Activated naive CD8-positive, alpha-beta T cell (primary cell): ENCODE results near the gene TAF1L.
"Not testable (repeated sequence)": the region's sequence is repeated elsewhere in the genome, so short reads cannot be mapped to it uniquely, and the experiment has no call there.

Experiments
- H3K27ac Mint-ChIP-seq: one replicate; pipeline ENCODE4 v1.8.0; 2021; ENCODE audit warnings: mixed read lengths
- H3K27me3 Mint-ChIP-seq: one replicate; pipeline ENCODE4 v1.8.0; 2021; ENCODE audit warnings: mixed read lengths
- H3K36me3 Mint-ChIP-seq: one replicate; pipeline ENCODE4 v1.8.0; 2021; ENCODE audit warnings: mixed read lengths
- H3K4me1 Mint-ChIP-seq: one replicate; pipeline ENCODE4 v1.8.0; 2021; ENCODE audit warnings: low read depth, mixed read lengths
- H3K4me3 Mint-ChIP-seq: one replicate; pipeline ENCODE4 v1.8.0; 2021; ENCODE audit warnings: mild to moderate bottlenecking, mixed read lengths
- H3K9me3 Mint-ChIP-seq: one replicate; pipeline ENCODE4 v1.8.0; 2021; ENCODE audit warnings: low read depth, mixed read lengths

TAF1L gene

DNA sequence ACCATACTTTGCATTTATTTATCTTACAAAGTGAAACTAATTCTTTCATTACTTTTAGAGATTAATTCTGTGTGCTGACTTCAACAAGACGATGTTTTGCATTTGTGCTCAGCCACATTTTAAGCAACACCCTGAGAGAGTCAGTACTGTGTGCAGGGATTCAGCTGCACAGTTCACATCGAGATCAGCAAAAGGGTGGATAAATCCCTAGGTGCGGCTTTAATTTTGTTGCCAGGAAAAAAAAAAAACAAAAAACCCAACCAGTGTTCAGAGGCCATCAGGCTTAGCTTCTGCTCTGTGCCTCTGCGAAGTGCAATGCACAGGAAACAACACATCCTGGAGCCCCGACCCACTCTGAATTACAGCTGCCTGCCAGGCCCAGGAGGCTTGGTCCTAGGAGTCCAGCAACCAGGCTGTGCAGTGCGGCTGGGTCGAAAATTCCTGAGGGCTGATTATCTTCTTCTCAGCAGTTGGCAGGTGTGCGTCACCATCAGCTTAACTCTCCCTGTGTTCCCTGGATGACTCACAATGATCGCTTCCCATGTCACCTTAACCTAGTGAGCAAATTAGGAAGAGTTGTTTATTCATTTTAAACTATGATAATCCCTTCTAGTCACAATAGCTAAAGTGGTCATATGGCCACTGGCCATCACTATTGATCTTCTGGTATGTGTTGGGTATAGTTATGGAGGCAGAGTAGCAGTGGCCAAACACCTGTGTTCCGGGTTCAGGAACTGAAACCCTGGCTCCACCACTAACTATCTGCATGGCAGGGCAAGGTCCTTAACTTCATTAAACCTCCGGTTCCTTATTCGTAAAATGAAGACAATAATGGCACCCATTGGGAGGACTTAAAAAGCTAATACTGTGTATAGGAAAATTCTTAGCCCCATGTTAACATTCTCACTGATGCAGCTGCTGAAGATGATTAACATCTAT is 31.3 kb downstream of the TAF1L start:
- Mint-ChIP-seq H3K9me3 (peaks cover 9% of the 10 kb centered on the region), H3K36me3 (no peaks in the 10 kb centered on the region), H3K27ac (no peak overlapping the region), H3K4me3 (no peak overlapping the region), H3K4me1 (no peaks in the 10 kb centered on the region), H3K27me3 (peaks cover 10% of the 10 kb centered on the region)

DNA sequence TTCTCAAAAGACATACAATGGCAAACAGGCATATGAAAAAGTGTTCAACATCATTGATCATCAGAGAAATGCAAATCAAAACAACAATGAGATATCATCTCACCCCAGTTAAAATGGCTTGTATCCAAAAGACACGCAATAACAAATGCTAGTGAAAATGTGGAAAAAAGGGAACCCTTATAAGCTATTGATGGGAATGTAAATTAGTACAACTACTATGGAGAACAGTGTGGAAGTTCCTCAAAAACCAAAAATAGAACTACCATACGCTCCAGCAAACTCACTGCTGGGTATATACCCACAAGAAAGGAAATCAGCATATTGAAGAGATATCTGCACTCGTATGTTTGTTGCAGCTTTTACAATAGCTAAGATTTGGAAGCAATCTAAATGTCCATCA is 36.4 kb downstream of the TAF1L start:
- H3K27ac Mint-ChIP-seq, H3K36me3 Mint-ChIP-seq, H3K9me3 Mint-ChIP-seq, H3K27me3 Mint-ChIP-seq, H3K4me3 Mint-ChIP-seq, H3K4me1 Mint-ChIP-seq: not testable (repeated sequence)

DNA sequence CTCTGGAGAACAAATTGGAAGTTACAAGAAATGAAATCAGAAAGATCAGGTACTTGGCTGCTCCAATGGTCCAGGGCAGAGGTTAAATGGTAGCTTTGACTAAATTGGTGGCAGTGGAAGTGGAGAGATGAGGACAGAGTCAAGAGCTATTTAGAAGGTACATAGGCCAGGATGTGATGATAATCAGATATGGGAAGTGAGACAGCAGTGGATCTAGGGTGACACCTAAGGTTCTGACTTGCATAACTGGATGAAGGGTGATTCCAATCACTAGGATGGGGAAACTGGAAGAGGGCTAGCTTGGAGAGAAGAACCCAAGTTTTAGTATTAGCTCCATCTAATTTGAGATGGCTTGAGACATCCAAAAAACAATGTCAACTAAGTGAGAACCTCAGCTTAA is 38.5 kb downstream of the TAF1L start:
- H3K36me3 Mint-ChIP-seq: no peaks in the 10 kb centered on the region
- no peaks in the 10 kb centered on the region for H3K9me3 Mint-ChIP-seq
- H3K4me3 Mint-ChIP-seq: no peak overlapping the region
- no peak overlapping the region for H3K27ac Mint-ChIP-seq
- H3K27me3 Mint-ChIP-seq: peaks cover 5% of the 10 kb centered on the region
- H3K4me1 Mint-ChIP-seq: no peaks in the 10 kb centered on the region

DNA sequence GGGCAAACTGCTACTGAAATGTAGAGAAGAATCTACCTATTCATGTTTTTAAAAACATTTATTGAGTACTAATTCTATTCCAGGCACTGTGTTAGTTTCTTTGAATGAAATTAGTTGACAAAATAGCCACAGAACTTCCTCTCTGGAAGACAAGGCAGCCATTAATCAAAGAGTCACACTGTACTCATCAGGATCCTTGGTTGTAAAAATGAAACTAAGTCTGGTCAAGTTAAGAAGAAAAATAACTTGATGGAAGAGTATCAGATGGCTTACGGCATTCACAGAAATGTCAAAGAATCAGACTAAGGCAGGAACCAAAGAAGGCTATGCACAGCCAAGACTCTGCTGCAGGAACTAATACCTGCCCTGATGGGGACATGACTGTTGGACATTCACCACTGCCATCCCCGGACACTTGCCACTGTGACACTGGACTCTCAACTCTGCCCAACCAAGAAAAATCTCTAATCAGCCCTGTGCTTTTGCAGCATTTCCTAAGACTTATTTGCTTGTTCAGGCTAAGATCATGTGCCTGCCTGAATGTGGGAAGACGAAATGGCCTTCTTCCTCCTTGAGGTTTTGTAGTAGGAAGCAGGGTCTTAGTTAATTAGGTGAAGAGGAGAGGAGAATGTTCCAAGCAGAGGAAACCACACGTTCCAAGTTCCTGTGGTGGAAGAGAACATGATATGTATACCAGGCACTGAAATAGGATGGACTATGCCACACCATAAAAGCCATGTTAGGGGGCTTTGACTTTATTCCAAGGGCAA is 39.2 kb downstream of the TAF1L start:
- peaks cover 3% of the 10 kb centered on the region for H3K27me3 Mint-ChIP-seq
- H3K4me3 Mint-ChIP-seq: no peak overlapping the region
- H3K27ac Mint-ChIP-seq: no peak overlapping the region
- no peaks in the 10 kb centered on the region for H3K4me1 Mint-ChIP-seq
- no peaks in the 10 kb centered on the region for H3K9me3 Mint-ChIP-seq
- H3K36me3 Mint-ChIP-seq: no peaks in the 10 kb centered on the region

DNA sequence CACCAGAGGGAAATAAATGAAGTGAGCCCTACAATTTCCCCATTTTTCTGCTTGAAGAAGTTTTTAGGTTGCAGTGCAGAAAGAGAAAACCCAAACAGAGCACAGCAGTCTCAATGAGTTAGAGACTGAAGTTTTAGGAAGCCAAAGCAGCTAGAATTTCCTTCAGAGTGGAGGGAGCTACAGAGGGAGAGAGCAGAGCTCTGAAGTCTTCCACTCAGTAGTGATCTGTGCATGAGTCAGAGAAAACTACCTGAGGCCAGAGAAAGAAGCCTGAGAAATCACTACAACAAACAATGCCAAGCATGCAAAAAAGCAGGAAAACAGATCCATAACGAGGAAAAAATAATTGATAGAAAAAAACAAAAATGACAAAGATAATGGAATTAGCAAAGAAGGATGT is 44.6 kb downstream of the TAF1L start:
- Mint-ChIP-seq H3K9me3 (no peaks in the 10 kb centered on the region), H3K27me3 (peaks cover 9% of the 10 kb centered on the region), H3K27ac (no peak overlapping the region), H3K36me3 (no peaks in the 10 kb centered on the region), H3K4me3 (no peak overlapping the region), H3K4me1 (no peaks in the 10 kb centered on the region)

DNA sequence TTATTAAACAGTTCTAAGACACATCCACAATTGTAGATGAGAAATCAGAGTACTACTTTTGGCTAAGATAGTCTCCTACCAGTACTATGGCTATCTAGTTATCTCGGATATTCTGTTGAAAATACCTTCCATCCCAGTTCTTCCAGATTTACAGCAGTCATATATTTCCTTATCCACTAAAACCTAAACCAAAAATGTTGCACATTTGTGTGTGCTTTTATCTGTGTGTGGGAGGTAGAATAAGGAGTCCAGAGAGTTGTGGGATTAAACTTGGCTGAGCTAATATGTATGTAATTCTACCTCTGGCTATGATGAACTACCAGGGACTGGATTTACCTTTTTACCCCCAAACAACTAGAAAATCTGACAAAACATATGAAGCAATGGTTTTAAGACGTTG is 45.0 kb downstream of the TAF1L start:
- Mint-ChIP-seq H3K27me3 (peaks cover 9% of the 10 kb centered on the region), H3K4me3 (no peak overlapping the region), H3K36me3 (no peaks in the 10 kb centered on the region), H3K9me3 (no peaks in the 10 kb centered on the region), H3K27ac (no peak overlapping the region), H3K4me1 (no peaks in the 10 kb centered on the region)

DNA sequence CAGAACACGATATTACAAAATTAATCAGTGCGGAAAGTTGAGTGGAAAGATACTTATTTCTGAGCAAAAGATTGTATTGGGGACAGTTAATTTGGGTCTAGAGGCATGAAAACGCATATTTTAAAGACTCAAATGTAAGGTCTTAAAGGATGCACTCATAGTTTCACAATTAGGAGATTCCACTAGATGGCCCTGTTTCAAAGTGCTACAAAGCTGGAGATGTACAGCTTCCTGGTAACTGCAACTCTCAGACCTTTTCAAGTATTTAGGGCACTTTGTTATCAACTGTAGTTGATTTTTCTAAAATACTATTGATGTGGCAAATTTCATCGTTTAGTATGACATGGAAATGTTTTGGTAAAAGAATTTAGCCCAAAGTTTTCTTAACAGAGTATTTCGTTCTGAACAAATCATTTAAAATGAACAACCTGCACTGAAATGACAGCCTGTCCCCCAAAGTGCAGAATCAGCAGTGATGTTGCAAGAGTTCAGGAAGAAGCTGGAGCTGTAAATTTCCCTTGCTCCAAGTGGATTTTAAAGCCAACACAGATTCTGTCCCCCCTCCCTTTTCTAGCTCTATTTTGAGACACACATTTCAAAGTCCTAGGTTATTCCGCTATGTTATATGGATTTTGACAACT is 46.3 kb downstream of the TAF1L start:
- H3K4me1 Mint-ChIP-seq: no peaks in the 10 kb centered on the region
- no peak overlapping the region for H3K4me3 Mint-ChIP-seq
- peaks cover 11% of the 10 kb centered on the region for H3K27me3 Mint-ChIP-seq
- no peaks in the 10 kb centered on the region for H3K36me3 Mint-ChIP-seq
- H3K9me3 Mint-ChIP-seq: no peaks in the 10 kb centered on the region
- H3K27ac Mint-ChIP-seq: no peak overlapping the region

DNA sequence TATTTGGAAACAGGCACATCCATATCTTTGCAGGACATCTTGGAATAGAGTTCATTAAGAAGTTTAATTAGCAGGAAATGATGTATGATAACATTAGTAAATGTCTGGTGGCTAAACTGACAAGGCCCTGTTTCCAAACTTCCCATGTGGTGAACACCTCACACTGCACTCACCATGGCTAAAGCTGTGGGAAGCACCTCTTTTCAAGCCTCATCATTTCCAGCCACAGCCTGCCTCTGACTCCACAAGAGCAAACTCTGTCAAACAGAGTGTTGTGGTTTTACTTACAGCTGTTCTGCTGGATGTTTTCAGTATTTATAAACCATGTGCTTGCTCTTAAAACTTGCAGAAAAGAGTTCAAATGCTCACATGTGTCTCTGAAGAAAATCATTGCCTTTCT is 47.6 kb downstream of the TAF1L start:
- Mint-ChIP-seq H3K4me1 (no peaks in the 10 kb centered on the region), H3K9me3 (no peaks in the 10 kb centered on the region), H3K27me3 (peaks cover 11% of the 10 kb centered on the region), H3K36me3 (no peaks in the 10 kb centered on the region), H3K4me3 (no peak overlapping the region), H3K27ac (no peak overlapping the region)

DNA sequence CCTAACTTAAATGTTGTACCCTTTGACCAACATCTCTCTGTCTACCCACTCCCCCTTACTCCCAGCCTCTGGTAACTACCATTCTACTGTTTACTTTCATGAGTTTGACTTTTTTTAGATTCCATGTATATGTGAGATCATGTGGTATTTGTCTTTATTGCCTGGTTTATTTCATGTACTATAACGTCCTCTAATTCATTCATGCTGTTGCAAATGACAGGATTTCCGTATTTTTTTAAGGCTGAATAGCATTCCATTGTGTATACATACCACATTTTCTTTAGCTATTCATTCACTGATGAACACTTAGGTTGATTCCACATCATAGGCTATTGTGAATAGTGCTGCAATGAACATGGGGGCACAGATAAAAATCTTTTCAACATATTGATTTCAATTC is 50.7 kb downstream of the TAF1L start:
- Mint-ChIP-seq H3K27me3 (peaks cover 9% of the 10 kb centered on the region), H3K9me3 (no peaks in the 10 kb centered on the region), H3K4me1 (peaks cover 2% of the 10 kb centered on the region), H3K4me3 (no peak overlapping the region), H3K27ac (no peak overlapping the region), H3K36me3 (no peaks in the 10 kb centered on the region)

DNA sequence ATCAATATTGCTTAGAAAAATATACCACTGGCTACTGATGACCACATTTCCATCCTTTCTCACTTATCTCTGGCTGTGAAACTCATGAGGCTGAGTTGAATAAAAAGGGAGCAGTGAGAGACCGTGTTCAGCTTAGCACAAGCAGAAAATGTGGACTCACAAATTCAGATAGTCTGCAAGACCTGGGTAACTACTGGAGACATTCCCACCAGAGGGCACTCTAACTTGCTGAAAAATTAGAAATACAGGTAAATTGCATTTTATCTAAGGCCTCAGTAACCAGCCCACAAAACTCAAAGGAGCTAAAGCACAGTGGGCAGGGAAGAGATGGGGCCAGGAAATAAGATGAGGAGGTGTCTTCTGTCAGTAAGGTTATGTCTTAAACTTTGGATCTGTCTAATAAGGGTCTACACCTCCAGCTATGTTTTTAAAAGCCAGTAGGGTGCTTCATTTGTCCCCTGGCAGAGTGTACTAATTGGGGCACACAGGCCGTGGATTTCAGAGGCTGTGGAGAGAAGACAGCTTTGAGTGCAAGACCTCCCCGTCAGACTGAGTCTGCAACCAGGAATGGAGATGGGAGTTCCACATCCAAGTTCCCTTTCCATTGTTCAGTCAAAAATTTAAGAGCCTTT is 53.8 kb downstream of the TAF1L start:
- no peaks in the 10 kb centered on the region for H3K9me3 Mint-ChIP-seq
- no peak overlapping the region for H3K4me3 Mint-ChIP-seq
- no peaks in the 10 kb centered on the region for H3K36me3 Mint-ChIP-seq
- H3K27me3 Mint-ChIP-seq: peaks cover 7% of the 10 kb centered on the region
- peaks cover 2% of the 10 kb centered on the region for H3K4me1 Mint-ChIP-seq
- no peak overlapping the region for H3K27ac Mint-ChIP-seq

DNA sequence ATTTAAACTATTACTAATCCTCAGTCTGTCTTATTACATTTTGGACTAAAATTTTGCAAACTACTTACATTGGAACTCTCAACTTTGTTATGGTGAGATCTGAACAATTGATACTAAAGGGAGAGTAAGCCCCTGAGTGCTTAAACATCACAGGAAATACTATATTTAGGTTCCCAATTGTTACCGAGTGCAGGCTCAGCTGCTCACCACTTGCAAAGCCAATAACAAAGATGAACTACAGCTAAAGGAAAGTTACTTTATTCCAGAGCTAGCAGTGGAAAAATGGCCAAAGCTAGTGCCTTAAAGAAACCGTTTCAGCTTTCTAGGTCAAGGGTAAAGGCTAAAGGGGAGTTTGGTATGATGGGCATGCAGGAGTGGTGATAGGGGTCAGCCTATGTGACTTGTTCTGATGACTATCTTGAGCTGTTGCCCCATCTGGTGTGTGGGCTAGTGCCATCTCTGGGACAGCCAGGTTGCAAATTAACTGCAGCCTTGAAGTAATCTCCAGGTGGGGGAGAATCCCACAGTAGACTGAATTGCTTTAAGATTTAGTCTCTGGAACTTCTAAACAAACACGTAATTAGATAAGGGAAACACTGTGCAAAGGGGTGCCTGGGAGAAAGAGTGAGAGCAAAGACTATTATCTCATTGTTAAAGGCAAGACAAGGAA is 54.7 kb downstream of the TAF1L start:
- Mint-ChIP-seq H3K36me3 (no peaks in the 10 kb centered on the region), H3K27me3 (peaks cover 5% of the 10 kb centered on the region), H3K9me3 (no peaks in the 10 kb centered on the region), H3K4me3 (no peak overlapping the region), H3K4me1 (peaks cover 2% of the 10 kb centered on the region), H3K27ac (no peak overlapping the region)

DNA sequence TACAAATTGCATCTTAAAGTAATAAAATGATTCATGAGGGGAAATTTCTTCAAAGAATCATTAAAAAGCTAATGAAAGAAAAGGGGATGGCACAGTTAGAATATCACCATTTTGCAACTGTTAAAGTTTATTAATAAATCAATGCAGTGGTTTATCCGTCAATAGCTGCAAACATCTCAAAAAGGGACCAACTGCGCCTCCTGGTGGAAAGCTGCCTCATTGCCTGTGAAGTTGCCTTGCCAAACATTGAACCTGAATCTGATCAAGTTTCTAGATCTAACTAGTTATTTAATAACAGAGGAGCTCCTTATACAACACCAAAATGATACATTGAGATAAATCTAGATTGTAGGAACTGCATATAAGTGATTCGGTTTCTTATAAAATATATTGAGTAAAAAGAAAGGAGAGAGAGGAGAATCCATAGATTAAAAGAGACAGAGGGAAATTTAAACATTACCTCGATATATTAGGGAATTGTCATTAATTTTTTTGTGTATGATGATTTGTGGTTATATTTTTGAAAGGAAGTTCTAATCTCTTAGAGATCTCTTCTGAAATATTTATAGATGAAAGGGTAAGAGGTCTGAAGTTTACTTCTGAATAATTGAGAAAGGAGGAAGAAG is 55.6 kb downstream of the TAF1L start:
- Mint-ChIP-seq H3K27me3 (peaks cover 5% of the 10 kb centered on the region), H3K27ac (no peak overlapping the region), H3K36me3 (no peaks in the 10 kb centered on the region), H3K4me3 (no peak overlapping the region), H3K9me3 (no peaks in the 10 kb centered on the region), H3K4me1 (peaks cover 2% of the 10 kb centered on the region)
